T47D (cell line): ENCODE measurements around the gene RPAIN.
"Not testable (repeated sequence)": the region's sequence is repeated elsewhere in the genome, so short reads cannot be mapped to it uniquely, and the experiment has no call there.

ENCODE experiments used
- DNase-seq, 2 experiments: peaks; one replicate each; pipeline versions ENCODE4 v3.0.0 to v3.0.0-alpha.2; 2011 to 2012; ENCODE audit warnings: low read depth in 1 of 2, low spot score in 1 of 2
- JUND ChIP-seq: IDR thresholded peaks from 2 replicates; pipeline ENCODE4 v1.6.1; 2012; ENCODE audit warnings: low read depth
- in situ Hi-C: cut with HindIII; loops from 2 replicates; pipeline ENCODE4 v1.10.0; 2016; ENCODE audit warnings: low sequenced_read_pairs, low pct_unique_long_range_greater_than_20kb

The RPAIN gene

DNA sequence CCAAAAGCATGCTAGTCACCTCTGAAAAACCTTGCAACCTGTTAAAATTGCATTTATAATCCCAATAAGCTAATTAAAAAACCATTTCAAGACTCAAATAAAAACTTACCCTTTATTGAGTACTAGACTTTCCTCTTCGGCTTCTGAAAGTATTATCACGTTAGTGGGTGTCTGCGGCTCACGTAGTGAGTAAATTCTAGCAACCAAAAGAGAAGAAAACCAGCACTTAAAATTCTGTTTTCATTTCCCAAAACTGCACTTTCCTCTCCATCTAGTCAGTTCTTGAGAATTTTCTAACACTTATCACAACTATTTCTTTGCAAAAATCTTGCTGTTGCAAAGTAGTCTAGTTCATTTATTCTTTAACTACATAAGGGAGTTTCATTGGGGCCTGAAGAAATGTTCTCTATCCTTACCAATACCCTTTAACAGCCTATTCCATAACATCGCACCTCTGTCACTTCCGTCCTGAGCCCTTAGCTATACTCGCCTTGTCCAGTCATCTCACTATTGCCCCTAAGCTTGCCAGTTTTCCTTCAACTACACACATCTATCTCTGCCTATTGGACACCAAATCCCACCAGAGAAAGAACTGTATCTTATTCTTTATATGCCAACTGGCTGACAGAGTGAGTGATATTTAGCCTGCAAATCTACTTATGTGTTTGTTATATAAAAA is 9.2 kb upstream of the RPAIN start:
- no peak for TF ChIP-seq JUND
- in situ Hi-C loops = no loop called here
- DNase-seq = no peak

DNA sequence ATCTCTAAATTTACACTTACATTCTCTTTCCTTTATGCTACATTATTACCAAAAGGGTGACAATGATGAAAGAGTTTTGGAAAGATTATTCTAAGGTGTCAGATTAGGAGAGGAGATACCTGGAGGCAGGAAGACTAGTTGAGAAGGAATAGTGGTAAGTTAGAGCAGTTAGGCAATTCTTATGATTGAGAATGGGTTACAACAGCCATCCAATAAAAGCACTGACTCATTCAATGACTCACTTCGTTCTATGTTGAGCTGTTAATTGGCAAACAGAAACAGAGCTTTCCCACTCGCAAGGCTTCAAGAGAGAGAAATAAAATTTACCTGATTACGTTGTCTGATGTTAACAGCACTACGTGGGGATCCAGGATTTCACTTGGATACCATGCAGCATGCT is 6.3 kb upstream of the RPAIN start:
- TF ChIP-seq JUND = no peak
- DNase-seq = no peak
- in situ Hi-C loops = no loop called here

DNA sequence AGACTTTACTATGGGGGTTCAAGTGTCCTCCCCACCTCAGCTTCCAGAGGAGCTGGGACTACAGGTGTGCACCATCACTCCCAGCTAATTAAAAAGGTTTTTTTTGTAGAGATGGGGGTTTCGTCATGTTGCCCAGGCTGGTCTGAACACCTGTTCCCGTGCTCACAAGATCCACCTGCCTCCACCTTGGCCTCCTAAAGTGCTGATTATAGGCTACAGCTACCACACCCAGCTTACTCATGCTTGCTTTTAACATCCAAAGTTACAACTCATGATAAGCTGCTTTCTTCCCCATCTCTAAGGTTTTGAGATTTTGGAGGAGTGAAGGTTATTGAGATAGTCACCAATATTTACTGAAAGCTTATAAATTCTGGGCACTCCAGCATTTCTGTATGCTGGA is 3.1 kb upstream of the RPAIN start:
- DNase-seq = no peak
- TF ChIP-seq JUND = no peak
- in situ Hi-C loops = no loop called here

DNA sequence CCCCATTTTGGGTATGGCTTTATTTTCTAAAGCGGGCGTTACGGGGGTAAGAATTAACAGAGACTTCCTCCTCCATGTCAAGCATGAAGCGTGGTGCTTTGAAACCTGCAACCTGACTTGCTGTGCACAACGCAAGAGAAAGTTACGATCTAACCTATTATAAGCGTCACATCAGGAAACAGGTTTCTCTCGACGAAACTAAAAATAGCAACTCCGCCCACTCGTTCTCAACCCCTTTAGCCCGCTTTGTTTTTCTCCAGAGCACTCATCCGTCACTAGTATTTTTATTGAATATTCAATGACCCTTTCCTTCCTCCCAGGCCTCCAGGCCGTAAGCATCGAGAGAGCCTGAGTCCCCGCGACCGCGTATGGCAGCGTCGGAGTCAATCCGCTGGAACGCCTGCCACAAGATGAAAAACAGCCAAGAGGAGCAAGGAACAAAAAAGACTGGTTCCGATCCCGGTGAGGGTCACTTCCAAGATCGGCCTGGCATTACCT is 1.1 kb upstream of the RPAIN start:
- DNase-seq = peak in 1 of 2 experiments; percentile 70
- TF ChIP-seq JUND = no peak
- in situ Hi-C loops = no loop called here

DNA sequence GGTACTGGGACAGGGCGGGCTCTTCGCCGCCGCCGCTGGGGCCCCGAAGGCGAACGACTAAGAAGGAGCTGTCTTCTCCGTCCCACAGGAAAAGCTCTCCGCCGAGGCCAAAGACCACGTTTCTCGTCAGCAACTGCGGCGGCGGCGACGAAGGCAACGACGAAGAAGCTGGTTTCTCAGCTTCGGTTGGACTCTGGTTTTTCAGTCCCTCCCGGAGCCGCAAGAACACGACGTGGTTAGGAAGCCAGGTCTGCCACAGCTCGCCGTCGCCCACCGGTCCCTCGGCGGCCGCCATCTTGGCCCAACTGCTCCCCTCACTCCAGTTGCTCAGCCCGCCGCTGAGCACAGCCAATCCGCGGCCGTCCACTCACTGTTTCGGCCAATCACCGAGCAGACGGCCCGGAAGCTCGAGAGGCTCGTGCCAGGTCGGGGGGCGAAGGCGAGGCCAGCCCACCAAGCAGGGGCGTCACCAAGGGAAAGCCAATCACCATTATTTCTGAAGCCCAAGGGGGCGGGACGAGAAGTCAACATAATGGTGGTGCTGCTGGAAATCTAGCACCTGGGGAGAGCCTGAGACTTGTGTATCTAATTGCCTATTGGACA is 525 bp upstream of the RPAIN start, which contains the start of gene NUP88:
TSS of gene NUP88 (minus strand) at position 307 of the 603 bp plus-strand sequence. CDS start at position 295, 12 bp downstream.
- no peak for TF ChIP-seq JUND
- in situ Hi-C loops = no loop called here
- peak; percentile 86 to 97 for DNase-seq

DNA sequence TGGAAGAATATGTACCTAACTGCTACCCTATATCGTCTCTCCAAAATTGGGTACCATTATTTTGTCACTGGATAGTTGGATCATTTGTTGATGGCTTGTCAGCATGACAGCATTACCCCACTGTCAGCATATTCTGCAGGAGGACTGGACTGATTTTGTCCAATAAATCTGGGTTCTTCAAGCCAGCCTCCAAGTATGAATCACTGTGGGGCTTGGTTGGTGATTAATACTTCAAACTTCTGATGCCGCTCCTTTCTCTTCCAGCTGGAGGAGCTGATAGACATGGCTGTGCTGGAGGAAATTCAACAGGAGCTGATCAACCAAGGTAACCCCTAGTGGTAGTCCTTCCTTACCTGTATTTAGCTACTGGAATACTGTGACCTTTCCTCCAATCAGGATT is 2.5 kb downstream of the RPAIN start:
- no peak for DNase-seq
- no peak for TF ChIP-seq JUND
- in situ Hi-C loops = no loop called here

DNA sequence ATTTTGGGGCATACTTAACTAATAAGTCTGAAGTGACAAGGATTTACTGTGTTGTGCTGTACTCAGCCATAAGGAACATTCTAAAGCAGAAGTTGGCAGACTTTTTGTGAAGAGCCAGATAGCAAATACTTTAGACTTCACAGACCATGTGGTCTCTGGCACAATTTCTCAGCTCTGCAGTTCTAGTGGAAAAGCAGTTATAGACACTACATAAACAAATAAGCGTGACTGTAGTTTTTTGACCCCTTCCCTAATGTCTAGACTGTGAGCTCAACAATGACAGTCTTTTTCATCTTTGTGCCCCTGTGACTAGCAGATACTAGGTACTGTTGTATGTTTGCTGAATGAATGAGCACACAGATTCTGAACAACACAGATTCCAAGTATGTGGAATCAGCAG is 4.9 kb downstream of the RPAIN start:
- no peak for DNase-seq
- no peak for TF ChIP-seq JUND
- in situ Hi-C loops = no loop called here

DNA sequence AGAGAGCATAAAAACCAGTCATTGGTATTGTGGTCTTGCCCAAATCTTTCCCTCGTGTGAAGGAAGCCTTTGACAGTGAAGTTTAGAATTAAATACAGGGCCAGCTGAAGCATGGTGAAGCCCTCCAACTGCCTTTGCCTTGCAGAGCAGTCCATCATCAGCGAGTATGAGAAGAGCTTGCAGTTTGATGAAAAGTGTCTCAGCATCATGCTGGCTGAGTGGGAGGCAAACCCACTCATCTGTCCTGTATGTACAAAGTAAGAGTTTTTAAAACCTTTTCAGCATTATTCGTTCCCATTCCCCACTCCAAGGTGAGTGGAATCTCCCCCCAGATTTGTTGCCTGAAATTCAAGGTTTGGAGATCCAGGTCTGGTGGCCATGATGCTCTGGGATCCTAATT is 5.8 kb downstream of the RPAIN start:
- DNase-seq = no peak
- in situ Hi-C loops = no loop called here
- no peak for TF ChIP-seq JUND

DNA sequence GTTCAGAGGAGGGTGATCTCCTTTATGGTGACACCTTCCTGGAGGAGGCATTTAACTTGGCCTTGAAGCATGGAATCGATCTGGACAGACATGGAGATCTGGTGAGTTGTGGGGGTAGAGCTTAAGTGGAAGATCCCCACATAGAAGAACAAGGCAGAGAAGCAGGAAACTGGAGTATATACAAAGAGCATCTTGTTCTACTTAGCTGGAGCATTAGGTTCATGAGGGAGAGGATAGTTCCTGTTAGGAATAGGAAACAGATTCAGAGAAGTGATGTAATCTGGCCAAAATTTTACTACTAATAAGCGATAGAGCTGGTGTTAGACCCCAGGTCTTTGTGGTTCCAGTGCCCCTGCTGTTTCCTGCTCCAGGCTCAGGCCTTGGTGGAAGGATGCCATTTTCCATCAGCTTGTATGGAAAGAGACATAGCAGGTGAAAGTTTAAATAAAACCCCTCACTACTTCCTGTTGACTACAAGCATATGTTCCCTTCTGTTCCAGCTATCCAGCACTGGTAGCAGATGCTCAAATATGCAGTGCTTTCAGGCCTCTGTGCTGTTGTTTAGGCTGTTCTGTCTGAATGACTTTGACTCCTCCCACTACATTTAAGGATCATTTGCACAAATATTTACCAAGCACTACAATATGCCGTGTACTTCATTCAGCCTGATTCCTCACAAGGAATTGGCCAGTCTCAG is 9.4 kb downstream of the RPAIN start:
- in situ Hi-C loops = no loop called here
- no peak for TF ChIP-seq JUND
- DNase-seq = peak in 1 of 2 experiments; percentile 25

DNA sequence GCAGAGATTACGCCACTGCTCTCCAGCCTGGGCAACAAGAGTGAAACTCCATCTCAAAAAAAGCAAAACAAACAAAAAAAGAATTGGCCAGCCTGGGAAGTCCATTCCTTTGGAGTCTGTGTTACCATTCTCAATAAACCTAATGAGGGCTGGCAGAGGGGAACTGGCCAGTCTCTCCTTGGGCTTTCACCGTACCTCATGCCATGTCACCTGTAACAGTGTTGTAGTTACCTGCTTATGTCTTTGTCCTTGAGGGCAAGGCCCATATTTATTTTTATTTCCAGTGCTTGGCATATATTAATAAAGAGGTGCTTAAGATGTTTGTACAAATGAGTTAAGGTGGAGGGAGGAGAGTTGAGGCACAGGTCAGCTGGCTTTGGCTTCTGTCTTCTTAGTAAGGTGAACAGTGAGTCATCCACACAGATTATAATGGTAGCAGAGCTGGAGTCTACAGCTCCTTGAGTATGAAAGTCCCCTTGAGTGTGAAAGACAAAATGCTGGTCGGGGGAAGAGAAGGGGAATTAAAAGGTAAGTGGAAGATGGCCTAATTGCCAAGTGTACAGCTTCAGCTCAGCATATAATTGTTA is 10.5 kb downstream of the RPAIN start:
- in situ Hi-C loops = no loop called here
- DNase-seq = no peak
- no peak for TF ChIP-seq JUND

DNA sequence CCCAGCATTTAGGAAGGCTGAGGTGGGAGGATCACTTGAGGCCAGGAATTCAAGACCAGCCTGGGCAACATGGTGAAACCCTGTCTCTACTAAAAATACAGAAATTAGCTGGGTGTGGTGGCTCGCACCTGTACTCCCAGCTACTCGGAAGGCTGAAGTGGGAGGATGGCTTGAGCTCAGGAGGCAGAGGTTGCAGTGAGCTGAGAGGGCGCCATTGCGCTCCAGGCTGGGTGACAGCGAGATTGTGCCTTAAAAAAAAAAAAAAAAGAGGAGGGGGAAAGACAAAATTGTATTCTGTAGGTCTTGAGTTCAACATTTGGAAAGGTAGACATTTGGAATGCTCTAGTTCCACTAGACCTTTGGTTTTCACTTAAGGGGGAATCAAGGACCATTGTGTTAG is 11.3 kb downstream of the RPAIN start:
- in situ Hi-C loops, DNase-seq: not testable (repeated sequence)

DNA sequence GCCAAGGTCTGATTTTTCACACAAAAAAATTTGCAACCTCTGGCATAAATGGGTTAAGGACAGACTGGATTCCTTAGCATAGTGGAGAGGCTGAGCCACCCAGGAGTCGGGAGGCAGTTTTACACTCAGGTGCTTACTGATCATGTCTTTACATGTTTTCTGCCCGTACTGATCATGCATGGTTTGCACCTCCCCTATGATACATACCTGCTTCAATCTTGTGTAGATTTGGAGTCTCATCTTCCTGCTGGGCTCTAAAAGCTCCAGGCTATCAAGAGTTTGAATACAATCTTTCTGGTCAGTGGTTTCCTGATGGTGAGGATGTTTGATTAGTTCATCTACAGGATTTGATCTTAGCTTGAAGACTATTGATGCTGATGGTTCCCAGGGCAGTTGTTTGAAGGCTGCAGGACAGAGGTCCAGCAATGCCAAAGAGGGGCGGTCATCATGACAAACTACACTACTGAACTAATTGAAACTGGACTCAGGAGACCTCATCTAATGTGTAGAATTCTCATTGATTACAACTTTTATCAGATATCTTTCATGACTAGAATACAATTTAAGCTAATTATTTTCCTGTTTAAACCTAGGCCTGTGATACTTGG is 12.1 kb downstream of the RPAIN start:
- in situ Hi-C loops = no loop called here
- no peak for DNase-seq
- TF ChIP-seq JUND = no peak

DNA sequence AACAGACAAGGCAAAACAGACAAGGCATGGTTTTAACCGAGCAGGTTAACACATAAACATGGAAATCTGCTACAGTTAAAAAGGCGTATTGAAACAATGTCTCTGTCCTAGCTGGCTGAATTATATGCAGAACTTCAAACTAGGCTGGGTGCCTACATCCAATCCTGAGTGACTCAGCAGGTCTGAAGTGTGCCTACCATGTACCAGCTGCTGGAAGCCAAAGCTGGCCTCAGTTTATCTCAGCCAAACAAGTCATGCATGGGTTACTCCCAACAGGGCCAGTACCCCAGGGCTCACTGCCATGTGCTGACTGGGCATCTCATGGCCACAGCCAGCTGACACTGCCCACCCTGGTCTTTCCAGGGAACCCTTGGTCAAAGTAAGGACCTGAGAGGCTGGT is 15.0 kb downstream of the RPAIN start:
- no peak for DNase-seq
- TF ChIP-seq JUND = no peak
- in situ Hi-C loops = no loop called here

DNA sequence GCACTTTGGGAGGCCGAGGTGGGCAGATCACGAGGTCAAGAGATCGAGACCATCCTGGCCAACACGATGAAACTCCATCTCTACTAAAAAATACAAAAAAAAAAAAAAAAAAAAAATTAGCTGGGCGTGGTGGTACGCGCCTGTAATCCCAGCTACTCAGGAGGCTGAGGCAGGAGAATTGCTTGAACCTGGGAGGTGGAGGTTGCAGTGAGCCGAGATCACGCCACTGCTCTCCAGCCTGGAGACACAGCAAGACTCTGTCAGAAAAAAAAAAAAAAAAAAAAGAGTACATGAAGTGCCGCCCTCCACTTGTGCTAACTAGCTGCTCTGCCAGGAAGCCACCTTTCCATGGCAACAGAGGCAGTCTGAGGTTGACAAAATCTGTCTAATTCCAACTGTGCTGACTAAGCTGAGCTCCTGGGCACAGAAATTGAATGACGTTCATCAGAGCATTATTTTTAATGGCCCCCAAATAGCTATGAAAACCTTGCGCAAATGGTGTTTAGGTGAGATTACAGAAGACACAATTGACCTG is 15.9 kb downstream of the RPAIN start:
- DNase-seq, in situ Hi-C loops: not testable (repeated sequence)
